ENCODE measurements around the gene TPPP3. TPM values are rescaled to one million over a fixed set of nuclear protein-coding genes. Genes with fewer than 3 reads are reported as not detected.

TPPP3 gene
- total RNA-seq, 1 experiment from 2014 or later: not detected

DNA sequence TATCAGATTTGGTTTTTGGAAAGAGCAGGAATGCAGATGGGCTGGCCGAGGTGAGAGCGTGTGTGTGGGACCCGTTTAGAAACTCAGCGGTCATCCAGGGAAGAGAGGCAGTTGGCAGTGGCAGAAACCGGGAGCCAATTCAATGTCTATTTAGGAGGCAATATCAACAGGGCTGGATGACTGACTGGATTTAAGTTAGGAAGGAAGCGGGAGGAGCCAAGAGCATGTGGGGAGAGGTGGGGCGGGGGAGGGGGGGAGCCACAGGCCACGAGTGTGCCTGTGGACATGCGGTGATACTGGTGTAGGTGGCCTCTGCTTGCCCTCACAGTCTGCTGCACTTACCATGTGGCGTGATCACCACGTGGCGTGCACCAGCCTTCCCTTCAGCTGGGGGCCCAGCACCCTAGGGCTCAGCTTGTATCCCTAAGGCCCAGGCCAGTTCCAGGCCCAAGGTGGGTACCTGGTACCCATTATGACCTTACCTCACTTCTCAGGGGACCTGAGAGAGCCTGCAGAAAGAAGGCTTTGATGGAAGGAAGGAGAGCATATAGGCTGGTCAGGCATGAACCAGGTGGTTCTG lies 10.8 kb upstream of the TPPP3 start:
- ChIA-PET CTCF (no interaction called here), POLR2A (no interaction called here)
- peaks cover 5% of the 10 kb centered on the region for H3K4me1 Mint-ChIP-seq (ENCODE audit: insufficient read depth, unreplicated experiment)
- H3K9me3 Mint-ChIP-seq (ENCODE audit: unreplicated experiment): no peaks in the 10 kb centered on the region
- TF ChIP-seq, protein P1, sequence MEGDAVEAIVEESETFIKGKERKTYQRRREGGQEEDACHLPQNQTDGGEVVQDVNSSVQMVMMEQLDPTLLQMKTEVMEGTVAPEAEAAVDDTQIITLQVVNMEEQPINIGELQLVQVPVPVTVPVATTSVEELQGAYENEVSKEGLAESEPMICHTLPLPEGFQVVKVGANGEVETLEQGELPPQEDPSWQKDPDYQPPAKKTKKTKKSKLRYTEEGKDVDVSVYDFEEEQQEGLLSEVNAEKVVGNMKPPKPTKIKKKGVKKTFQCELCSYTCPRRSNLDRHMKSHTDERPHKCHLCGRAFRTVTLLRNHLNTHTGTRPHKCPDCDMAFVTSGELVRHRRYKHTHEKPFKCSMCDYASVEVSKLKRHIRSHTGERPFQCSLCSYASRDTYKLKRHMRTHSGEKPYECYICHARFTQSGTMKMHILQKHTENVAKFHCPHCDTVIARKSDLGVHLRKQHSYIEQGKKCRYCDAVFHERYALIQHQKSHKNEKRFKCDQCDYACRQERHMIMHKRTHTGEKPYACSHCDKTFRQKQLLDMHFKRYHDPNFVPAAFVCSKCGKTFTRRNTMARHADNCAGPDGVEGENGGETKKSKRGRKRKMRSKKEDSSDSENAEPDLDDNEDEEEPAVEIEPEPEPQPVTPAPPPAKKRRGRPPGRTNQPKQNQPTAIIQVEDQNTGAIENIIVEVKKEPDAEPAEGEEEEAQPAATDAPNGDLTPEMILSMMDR (IDR thresholded peaks at IDR 0.05; ENCODE audit: unreplicated experiment): no peak
- no peak overlapping the region for H3K4me3 Mint-ChIP-seq (ENCODE audit: unreplicated experiment)
- no TSS peak for BruUV-seq (replicated peaks)
- H3K27me3 Mint-ChIP-seq (ENCODE audit: insufficient read depth, unreplicated experiment): no peaks in the 10 kb centered on the region
- no peak overlapping the region for H3K27ac Mint-ChIP-seq (ENCODE audit: low read depth, unreplicated experiment)
- intact Hi-C loops (cut with micrococcal nuclease): no loop called here
- peaks cover 6% of the 10 kb centered on the region for H3K36me3 Mint-ChIP-seq (ENCODE audit: insufficient read depth, unreplicated experiment)
- DNase-seq (ENCODE audit: unreplicated experiment): no peak

DNA sequence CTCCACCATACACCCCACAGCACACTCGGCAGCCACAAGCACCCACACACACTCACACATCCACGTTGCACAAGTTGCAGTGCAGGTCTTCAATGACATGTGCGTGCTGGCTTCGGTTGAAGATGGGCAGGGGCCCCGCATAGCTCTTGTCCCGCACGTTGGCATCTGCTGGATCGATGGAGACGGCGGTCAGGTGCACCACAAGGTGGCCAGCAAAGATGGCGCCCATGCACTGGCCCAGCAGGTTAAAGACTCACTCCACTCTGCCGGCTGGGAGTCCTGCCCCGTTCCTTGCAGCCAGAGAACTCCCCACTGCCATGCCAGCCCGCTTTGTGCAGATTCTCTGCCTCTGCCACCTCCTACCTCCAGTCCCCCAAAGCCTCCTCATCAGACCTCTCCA lies 7.6 kb upstream of the TPPP3 start:
- TF ChIP-seq, protein P1 (IDR thresholded peaks at IDR 0.05; ENCODE audit: unreplicated experiment): no peak
- Mint-ChIP-seq H3K27me3 (ENCODE audit: insufficient read depth, unreplicated experiment) (no peaks in the 10 kb centered on the region), H3K4me3 (ENCODE audit: unreplicated experiment) (no peak overlapping the region), H3K36me3 (ENCODE audit: insufficient read depth, unreplicated experiment) (peaks cover 6% of the 10 kb centered on the region), H3K27ac (ENCODE audit: low read depth, unreplicated experiment) (no peak overlapping the region), H3K4me1 (ENCODE audit: insufficient read depth, unreplicated experiment) (peaks cover 6% of the 10 kb centered on the region), H3K9me3 (ENCODE audit: unreplicated experiment) (no peaks in the 10 kb centered on the region)
- BruUV-seq (replicated peaks): no TSS peak
- intact Hi-C loops (cut with micrococcal nuclease): no loop called here
- CTCF ChIA-PET: interaction anchor here (0.5 kb wide), 1 partner anchor 532 kb away, joined by 3 read pairs; no protein-coding TSS in a partner anchor
- DNase-seq (ENCODE audit: unreplicated experiment): no peak
- POLR2A ChIA-PET: interaction anchor here (0.5 kb wide), 1 partner anchor 124 kb away, joined by 3 read pairs; no protein-coding TSS in a partner anchor

DNA sequence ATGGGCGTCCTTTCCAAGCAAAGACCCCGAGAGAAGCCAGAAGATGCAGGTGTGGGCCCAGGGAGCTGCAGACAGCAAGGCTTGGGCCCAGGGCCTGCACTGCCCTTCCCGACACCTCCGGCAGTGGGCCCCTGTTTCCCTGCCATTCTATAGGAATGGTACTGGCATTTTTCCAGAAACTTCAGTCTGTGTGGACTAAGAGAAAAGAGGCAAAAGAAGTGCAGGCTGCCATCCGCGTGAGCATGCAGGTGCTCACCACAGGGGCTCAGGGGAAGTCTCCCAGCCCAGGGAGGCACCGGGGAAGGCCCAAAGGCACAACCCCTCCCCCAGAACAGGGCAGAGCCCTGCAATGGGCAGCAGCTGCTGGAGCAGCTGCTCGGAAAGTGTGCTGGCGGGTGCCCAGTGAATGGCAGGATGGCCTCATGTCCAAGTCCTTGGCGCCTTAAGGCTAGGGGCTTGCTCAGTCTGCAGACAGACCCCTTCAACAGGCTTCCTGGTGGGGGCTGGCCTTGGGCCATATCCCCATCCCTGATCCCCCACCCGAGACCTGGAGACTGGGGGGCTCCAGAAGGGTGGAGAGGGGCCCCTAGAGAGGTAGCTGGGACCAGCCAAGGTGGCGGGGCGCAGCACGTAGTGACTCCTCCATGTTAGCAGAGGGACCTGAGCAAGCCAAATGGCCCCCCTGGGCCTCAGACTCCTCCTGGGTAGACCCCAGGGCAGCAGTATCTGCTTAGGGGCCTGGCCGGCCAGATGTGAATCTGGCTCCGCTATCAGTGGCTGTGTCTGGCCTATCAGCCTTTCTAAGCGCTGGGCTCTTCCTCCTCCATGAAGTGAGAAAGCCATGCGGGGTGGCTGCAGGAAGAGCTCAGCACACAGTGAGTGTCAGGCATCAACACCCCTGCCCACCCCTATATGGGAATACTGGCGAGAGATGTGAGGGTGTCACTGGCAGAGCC lies 6.7 kb upstream of the TPPP3 start:
- H3K27me3 Mint-ChIP-seq (ENCODE audit: insufficient read depth, unreplicated experiment): no peaks in the 10 kb centered on the region
- no TSS peak for BruUV-seq (replicated peaks)

More for the DNA sequence above, 6.7 kb upstream of the TPPP3 start:
- H3K27ac Mint-ChIP-seq (ENCODE audit: low read depth, unreplicated experiment): no peak overlapping the region
- peaks cover 6% of the 10 kb centered on the region for H3K36me3 Mint-ChIP-seq (ENCODE audit: insufficient read depth, unreplicated experiment)
- ChIA-PET CTCF (interaction anchor here (0.5 to 0.8 kb wide), 3 partner anchors 139 to 807 kb away, joined by 3 to 4 read pairs (median 3); no protein-coding TSS in a partner anchor), POLR2A (interaction anchor here (0.5 kb wide), 2 partner anchors 41 to 123 kb away, joined by 3 to 5 read pairs; no protein-coding TSS in a partner anchor)
- TF ChIP-seq, protein P1 (IDR thresholded peaks at IDR 0.05; ENCODE audit: unreplicated experiment): no peak
- no peak overlapping the region for H3K4me3 Mint-ChIP-seq (ENCODE audit: unreplicated experiment)
- H3K9me3 Mint-ChIP-seq (ENCODE audit: unreplicated experiment): no peaks in the 10 kb centered on the region
- no peak for DNase-seq (ENCODE audit: unreplicated experiment)
- H3K4me1 Mint-ChIP-seq (ENCODE audit: insufficient read depth, unreplicated experiment): peaks cover 14% of the 10 kb centered on the region
- intact Hi-C loops (cut with micrococcal nuclease): no loop called here

All from MCF 10A (cell line).